ENCODE data around the gene GANC. TPM values are rescaled to one million over a fixed set of nuclear protein-coding genes. Genes with fewer than 3 reads are reported as not detected.

Gene GANC
- total RNA-seq, 6 experiments from 2014 or later, result 23.7 to 30.8 (median 29.5) TPM

DNA sequence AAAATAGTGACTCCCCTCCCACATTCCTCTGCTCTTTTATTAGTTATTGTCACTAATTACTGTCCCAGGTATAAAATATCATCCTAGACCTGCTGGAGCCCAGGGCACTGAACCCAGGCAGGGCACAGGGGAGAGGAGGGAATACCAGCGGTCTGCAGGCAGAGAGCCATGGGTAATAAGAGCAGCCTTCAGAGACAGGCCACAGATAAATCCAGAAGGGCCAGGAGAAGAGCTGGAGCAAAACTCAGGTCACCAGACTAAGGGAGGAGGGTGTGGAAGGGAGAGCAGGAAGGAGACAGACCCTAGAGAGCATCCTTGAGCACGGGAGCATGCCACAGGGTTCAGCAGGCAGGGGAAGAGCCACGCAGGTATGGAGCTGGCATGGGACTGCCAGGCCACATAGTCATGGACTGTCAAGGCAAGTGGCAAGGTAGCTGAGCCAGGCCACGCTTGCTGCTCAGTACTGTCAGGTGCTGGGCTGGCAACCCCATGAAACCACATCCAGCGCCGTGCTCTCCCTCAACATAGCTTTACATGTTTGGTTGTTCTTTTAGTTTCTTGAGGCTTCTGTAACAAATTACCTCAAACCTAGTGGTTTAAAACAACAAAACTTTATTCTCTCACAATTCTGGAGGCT lies 70.7 kb downstream of the GANC start:
- no peak for DNase-seq
- Mint-ChIP-seq H3K27ac (peak overlapping the region; percentile 29; the same call in 1 of the 2 replicates), H3K4me1 (ENCODE audit: low read depth) (peaks cover 66% of the 10 kb centered on the region), H3K36me3 (ENCODE audit: low read depth) (peaks cover 21% of the 10 kb centered on the region), H3K27me3 (ENCODE audit: insufficient read depth) (no peaks in the 10 kb centered on the region), H3K4me3 (no peak overlapping the region), H3K9me3 (no peaks in the 10 kb centered on the region)
- TF ChIP-seq, protein P1, sequence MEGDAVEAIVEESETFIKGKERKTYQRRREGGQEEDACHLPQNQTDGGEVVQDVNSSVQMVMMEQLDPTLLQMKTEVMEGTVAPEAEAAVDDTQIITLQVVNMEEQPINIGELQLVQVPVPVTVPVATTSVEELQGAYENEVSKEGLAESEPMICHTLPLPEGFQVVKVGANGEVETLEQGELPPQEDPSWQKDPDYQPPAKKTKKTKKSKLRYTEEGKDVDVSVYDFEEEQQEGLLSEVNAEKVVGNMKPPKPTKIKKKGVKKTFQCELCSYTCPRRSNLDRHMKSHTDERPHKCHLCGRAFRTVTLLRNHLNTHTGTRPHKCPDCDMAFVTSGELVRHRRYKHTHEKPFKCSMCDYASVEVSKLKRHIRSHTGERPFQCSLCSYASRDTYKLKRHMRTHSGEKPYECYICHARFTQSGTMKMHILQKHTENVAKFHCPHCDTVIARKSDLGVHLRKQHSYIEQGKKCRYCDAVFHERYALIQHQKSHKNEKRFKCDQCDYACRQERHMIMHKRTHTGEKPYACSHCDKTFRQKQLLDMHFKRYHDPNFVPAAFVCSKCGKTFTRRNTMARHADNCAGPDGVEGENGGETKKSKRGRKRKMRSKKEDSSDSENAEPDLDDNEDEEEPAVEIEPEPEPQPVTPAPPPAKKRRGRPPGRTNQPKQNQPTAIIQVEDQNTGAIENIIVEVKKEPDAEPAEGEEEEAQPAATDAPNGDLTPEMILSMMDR (IDR thresholded peaks at IDR 0.05), result no peak

DNA sequence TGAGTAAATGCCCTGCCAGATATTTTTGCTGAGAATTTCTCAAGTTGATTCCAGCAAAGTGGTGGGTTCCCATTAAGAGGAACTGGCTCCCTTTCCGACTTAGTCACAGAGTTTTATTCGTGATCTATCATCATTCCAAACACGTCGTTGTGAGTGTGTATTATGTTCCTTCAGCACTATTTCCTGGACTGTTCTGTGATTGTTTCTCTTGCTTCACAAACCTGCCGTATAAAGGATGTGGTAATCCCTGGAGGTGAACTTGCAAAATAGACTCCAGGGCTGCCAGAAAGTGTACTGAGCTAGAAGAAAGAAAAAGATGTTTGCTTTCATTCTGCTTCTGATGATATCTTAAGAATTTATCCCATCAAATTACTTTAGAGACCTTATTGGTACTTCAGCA lies 71.8 kb downstream of the GANC start:
- peak overlapping the region; percentile 48 for H3K4me3 Mint-ChIP-seq
- peak overlapping the region; percentile 74 for H3K27ac Mint-ChIP-seq
- peak; percentile 82 for DNase-seq
- peaks cover 73% of the 10 kb centered on the region for H3K4me1 Mint-ChIP-seq (ENCODE audit: low read depth)
- no peaks in the 10 kb centered on the region for H3K27me3 Mint-ChIP-seq (ENCODE audit: insufficient read depth)
- TF ChIP-seq, protein P1 (IDR thresholded peaks at IDR 0.05), result no peak
- no peaks in the 10 kb centered on the region for H3K9me3 Mint-ChIP-seq
- peaks cover 25% of the 10 kb centered on the region for H3K36me3 Mint-ChIP-seq (ENCODE audit: low read depth)

DNA sequence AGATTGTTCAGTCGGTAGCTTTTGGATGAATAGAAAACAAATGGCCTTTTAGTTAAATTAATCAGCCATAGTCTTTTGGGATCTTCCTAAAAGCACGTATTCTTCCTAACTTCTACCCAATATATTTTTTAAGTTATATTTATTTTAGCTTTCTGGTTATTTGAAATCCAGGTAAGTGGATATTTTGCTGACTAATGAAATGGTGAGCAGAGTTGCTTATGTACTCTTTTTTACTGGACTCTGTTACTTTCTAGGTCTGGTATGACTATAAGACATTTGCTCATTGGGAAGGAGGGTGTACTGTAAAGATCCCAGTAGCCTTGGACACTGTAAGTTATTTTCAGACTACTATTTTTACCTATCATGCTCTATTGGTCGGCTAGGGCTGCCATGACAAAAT lies 72.5 kb downstream of the GANC start:
- no peak overlapping the region; the same call in 1 of the 2 replicates for H3K27ac Mint-ChIP-seq
- H3K4me1 Mint-ChIP-seq (ENCODE audit: low read depth), result peaks cover 74% of the 10 kb centered on the region
- H3K36me3 Mint-ChIP-seq (ENCODE audit: low read depth), result peaks cover 25% of the 10 kb centered on the region
- H3K4me3 Mint-ChIP-seq, result no peak overlapping the region; the same call in 1 of the 2 replicates
- peaks cover 2% of the 10 kb centered on the region; the same call in 1 of the 2 replicates for H3K27me3 Mint-ChIP-seq (ENCODE audit: insufficient read depth)
- TF ChIP-seq, protein P1 (IDR thresholded peaks at IDR 0.05), result no peak
- DNase-seq, result no peak
- H3K9me3 Mint-ChIP-seq, result no peaks in the 10 kb centered on the region

DNA sequence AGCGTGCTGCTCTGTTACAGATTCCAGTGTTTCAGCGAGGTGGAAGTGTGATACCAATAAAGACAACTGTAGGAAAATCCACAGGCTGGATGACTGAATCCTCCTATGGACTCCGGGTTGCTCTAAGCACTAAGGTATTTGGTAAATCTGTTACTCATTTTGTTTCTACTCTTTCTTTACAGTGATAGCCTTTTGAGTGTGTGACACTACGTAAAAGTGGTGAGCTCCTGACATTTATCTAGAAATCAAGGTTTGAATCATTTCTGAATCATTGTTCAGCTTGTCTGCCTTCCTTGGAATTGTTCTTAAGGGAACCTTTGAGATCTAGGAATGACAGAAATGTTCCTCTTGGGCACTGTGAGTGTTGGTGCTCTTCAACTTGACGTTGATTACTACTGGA lies 75.1 kb downstream of the GANC start:
- TF ChIP-seq, protein P1 (IDR thresholded peaks at IDR 0.05), result no peak
- peaks cover 2% of the 10 kb centered on the region; the same call in 1 of the 2 replicates for H3K27me3 Mint-ChIP-seq (ENCODE audit: insufficient read depth)
- peak; percentile 86 for DNase-seq
- H3K36me3 Mint-ChIP-seq (ENCODE audit: low read depth), result peaks cover 40% of the 10 kb centered on the region
- H3K4me3 Mint-ChIP-seq, result peak overlapping the region; percentile 44; the same call in 1 of the 2 replicates
- no peaks in the 10 kb centered on the region for H3K9me3 Mint-ChIP-seq
- H3K27ac Mint-ChIP-seq, result peak overlapping the region; percentile 92
- peaks cover 67% of the 10 kb centered on the region for H3K4me1 Mint-ChIP-seq (ENCODE audit: low read depth)

DNA sequence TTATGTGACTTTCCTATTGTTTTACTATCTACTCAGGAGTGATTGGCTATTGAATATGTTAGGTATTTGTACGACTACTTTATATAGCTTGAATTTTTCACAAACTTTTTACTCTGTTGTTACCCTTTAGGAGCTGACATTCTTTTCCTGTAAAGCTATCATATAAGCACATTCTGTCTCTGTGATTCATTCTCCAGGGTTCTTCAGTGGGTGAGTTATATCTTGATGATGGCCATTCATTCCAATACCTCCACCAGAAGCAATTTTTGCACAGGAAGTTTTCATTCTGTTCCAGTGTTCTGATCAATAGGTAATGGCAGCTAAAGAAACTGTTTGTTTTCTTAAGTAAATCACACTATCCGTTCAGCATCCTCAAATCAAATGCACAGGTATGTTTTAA lies 76.2 kb downstream of the GANC start:
- Mint-ChIP-seq H3K36me3 (ENCODE audit: low read depth) (peaks cover 38% of the 10 kb centered on the region), H3K4me1 (ENCODE audit: low read depth) (peaks cover 56% of the 10 kb centered on the region), H3K27me3 (ENCODE audit: insufficient read depth) (peaks cover 2% of the 10 kb centered on the region; the same call in 1 of the 2 replicates), H3K4me3 (peak overlapping the region; percentile 53), H3K27ac (peak overlapping the region; percentile 92), H3K9me3 (no peaks in the 10 kb centered on the region)
- peak; percentile 44 for DNase-seq
- TF ChIP-seq, protein P1 (IDR thresholded peaks at IDR 0.05), result no peak
